Skeletal muscle cell (primary cell): ENCODE data around the gene KCTD11.
A peak's percentile ranks its signal among the peaks of the same experiment; 100 is the strongest.

Experiments
- DNase-seq: peaks from one replicate; pipeline ENCODE4 v3.0.0-alpha.2; 2010; ENCODE audit warnings: low read depth
- H3K4me3 ChIP-seq: 2 replicates; pipeline ENCODE4 v1.5.1; 2011; ENCODE audit warnings: low read depth, mild to moderate bottlenecking, control low read depth, low read length, moderate library complexity

The KCTD11 gene

GRCh38 chr17:7394452-7395191 lies 42.7 kb downstream of the KCTD11 start, which contains the start of gene PLSCR3:
Gene PLSCR3, minus strand, starts transcription at chr17:7394525. Its CDS starts 415 bp downstream, at chr17:7394110.
- DNase-seq, result peak; percentile 60
- peak within 1 kb of the TSS; percentile 74 for H3K4me3 ChIP-seq

GRCh38 chr17:7396147-7396546 lies 44.2 kb downstream of the KCTD11 start:
- DNase-seq, result no peak
- no peak overlapping the region for H3K4me3 ChIP-seq

GRCh38 chr17:7398612-7399011 lies 46.6 kb downstream of the KCTD11 start:
- H3K4me3 ChIP-seq, result no peak overlapping the region
- no peak for DNase-seq

GRCh38 chr17:7403043-7403726 lies 51.2 kb downstream of the KCTD11 start:
- H3K4me3 ChIP-seq, result peak overlapping the region; percentile 82
- no peak for DNase-seq

- no peak for DNase-seq
- H3K4me3 ChIP-seq, result peak overlapping the region; percentile 82
Measured at GRCh38 chr17:7403727-7403976, 51.7 kb downstream of the KCTD11 start.

GRCh38 chr17:7403977-7404736 lies 52.2 kb downstream of the KCTD11 start, which contains the start of gene TMEM256:
Gene TMEM256, minus strand, starts transcription at chr17:7404097. Its CDS starts 13 bp downstream, at chr17:7404084.
- DNase-seq, result peak; percentile 98
- peak within 1 kb of the TSS; percentile 82 for H3K4me3 ChIP-seq
